ENCODE data around the gene SEMA6D.

- TF ChIP-seq CTCF (conservative IDR thresholded peaks at IDR 0.05 in 1 of 2, IDR thresholded peaks at IDR 0.05 in 1 of 2; ENCODE audit: low read depth in 1 of 2, low read length in 2 of 2), result no peak
- TF ChIP-seq EZH2 (IDR thresholded peaks at IDR 0.05; ENCODE audit: low read length, missing control alignments), result no peak
Observed at GRCh38 chr15:47721676-47722075, 4.4 kb downstream of the SEMA6D start.
